ENCODE results near the gene ZDHHC1. TPM values are rescaled to one million over a fixed set of nuclear protein-coding genes. Genes with fewer than 3 reads are reported as not detected.

Gene ZDHHC1
- total RNA-seq, 2 experiments from 2014 or later: 0.36 to 0.40 TPM

DNA sequence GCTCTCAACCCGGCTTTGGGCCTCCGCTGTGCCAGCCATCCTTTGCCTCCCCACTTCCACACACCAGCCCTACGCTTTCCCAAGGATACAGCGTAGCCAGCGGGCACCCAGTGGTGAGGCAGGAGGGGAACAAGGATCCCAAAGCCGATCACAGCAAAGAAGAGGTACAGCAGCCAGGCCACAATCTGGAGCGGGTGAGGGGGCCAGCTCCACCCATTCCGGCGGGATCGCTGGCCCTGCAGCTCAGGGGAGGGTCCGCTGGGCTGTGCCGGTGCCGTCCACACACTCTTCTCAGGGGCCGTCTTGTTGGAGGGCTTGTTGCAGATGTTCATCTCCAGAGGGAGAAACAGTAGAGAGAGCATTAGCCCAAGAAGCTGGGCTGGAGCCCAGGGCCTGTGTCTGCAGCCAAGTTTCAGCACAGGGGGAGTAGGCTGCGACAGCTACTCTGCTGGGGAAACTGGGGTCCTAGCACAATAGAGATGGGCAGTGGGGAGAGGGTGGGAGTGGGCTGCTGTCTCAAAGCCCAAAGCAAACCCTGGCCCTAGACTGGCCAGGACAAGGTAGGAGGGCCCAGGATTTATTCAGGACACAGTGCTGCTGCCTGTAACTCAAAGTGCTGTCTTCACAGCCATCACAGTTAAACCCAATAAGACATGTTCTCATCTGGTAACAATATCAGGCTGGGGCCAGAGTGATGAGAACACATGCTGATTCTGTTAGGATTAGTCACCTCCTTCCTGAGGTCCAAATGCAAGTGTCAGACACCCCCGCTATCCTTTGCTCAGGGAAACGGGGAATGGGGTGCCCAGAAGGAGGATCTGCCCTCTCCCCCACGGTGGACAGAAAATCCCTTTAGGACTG, 9.9 kb downstream of the ZDHHC1 start:
- peaks cover 12% of the 10 kb centered on the region for H3K27me3 Mint-ChIP-seq
- peaks cover 2% of the 10 kb centered on the region for H3K4me1 Mint-ChIP-seq
- no peak for ATAC-seq (ENCODE audit: low read depth)
- no peaks in the 10 kb centered on the region for H3K9me3 Mint-ChIP-seq
- DNase-seq: no peak
- no peak overlapping the region for H3K27ac Mint-ChIP-seq
- no peaks in the 10 kb centered on the region for H3K36me3 Mint-ChIP-seq
- POLR2A ChIA-PET: no interaction called here
- H3K4me3 Mint-ChIP-seq: no peak overlapping the region

DNA sequence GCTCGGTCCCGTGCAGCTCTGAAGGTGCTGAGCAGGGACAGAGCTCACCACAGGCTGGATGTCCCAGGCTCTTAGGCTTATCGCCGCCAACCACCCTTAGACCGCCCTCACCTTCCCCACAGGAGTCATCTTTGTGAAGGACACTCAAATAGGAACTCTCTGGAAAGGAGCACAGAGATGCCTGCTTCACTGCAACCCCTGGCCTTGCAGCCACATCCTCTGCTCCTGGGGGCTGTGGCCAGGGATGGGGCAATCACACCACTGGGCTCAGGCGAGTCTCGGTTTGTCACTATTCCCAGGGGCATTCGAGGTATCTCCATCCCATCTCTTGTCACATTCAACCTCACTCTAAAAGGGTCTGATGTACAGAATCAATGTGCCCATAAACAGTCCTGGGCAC, 10.9 kb downstream of the ZDHHC1 start:
- Mint-ChIP-seq H3K27ac (no peak overlapping the region), H3K4me1 (peaks cover 2% of the 10 kb centered on the region), H3K9me3 (no peaks in the 10 kb centered on the region), H3K27me3 (peaks cover 11% of the 10 kb centered on the region), H3K36me3 (no peaks in the 10 kb centered on the region), H3K4me3 (no peak overlapping the region)
- DNase-seq (no peak), ATAC-seq (ENCODE audit: low read depth) (no peak)
- POLR2A ChIA-PET: no interaction called here

DNA sequence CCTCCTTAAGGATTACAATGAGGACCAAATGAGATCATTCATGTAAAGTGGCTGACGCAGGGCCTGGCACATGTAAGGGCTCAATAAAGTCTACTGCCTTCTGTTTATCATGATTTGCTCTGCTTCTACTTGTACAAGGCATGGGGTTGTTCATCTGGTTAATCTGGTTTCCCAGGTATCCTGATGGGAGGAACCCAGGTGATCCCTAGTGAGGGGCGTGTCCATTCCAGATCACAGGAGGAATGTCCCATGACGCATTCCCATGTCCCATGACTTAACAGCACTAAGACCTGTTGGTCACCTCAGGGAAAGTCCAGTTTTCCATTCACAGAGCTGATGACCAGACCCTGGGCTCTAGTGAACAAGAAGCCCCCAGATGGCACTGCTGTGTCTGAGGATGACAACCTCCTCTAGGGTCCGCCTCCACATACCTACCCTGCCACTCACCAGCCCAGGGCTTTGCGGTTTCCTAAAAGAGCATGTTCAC, 11.5 kb downstream of the ZDHHC1 start:
- DNase-seq (no peak), ATAC-seq (ENCODE audit: low read depth) (no peak)
- H3K27ac Mint-ChIP-seq: no peak overlapping the region
- POLR2A ChIA-PET: no interaction called here
- peaks cover 2% of the 10 kb centered on the region for H3K4me1 Mint-ChIP-seq
- no peaks in the 10 kb centered on the region for H3K36me3 Mint-ChIP-seq
- peaks cover 11% of the 10 kb centered on the region for H3K27me3 Mint-ChIP-seq
- no peaks in the 10 kb centered on the region for H3K9me3 Mint-ChIP-seq
- H3K4me3 Mint-ChIP-seq: no peak overlapping the region

DNA sequence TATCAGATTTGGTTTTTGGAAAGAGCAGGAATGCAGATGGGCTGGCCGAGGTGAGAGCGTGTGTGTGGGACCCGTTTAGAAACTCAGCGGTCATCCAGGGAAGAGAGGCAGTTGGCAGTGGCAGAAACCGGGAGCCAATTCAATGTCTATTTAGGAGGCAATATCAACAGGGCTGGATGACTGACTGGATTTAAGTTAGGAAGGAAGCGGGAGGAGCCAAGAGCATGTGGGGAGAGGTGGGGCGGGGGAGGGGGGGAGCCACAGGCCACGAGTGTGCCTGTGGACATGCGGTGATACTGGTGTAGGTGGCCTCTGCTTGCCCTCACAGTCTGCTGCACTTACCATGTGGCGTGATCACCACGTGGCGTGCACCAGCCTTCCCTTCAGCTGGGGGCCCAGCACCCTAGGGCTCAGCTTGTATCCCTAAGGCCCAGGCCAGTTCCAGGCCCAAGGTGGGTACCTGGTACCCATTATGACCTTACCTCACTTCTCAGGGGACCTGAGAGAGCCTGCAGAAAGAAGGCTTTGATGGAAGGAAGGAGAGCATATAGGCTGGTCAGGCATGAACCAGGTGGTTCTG, 12.2 kb downstream of the ZDHHC1 start:
- H3K9me3 Mint-ChIP-seq: no peaks in the 10 kb centered on the region
- no peak overlapping the region for H3K4me3 Mint-ChIP-seq
- H3K27me3 Mint-ChIP-seq: peaks cover 11% of the 10 kb centered on the region
- DNase-seq (no peak), ATAC-seq (ENCODE audit: low read depth) (no peak)
- H3K36me3 Mint-ChIP-seq: no peaks in the 10 kb centered on the region
- POLR2A ChIA-PET: no interaction called here
- H3K4me1 Mint-ChIP-seq: peaks cover 2% of the 10 kb centered on the region
- H3K27ac Mint-ChIP-seq: no peak overlapping the region

DNA sequence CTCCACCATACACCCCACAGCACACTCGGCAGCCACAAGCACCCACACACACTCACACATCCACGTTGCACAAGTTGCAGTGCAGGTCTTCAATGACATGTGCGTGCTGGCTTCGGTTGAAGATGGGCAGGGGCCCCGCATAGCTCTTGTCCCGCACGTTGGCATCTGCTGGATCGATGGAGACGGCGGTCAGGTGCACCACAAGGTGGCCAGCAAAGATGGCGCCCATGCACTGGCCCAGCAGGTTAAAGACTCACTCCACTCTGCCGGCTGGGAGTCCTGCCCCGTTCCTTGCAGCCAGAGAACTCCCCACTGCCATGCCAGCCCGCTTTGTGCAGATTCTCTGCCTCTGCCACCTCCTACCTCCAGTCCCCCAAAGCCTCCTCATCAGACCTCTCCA, 15.4 kb downstream of the ZDHHC1 start:
- POLR2A ChIA-PET: no interaction called here
- no peak for ATAC-seq (ENCODE audit: low read depth)
- H3K9me3 Mint-ChIP-seq: no peaks in the 10 kb centered on the region
- peaks cover 2% of the 10 kb centered on the region for H3K4me1 Mint-ChIP-seq
- no peaks in the 10 kb centered on the region for H3K36me3 Mint-ChIP-seq
- no peak overlapping the region for H3K27ac Mint-ChIP-seq
- peaks cover 13% of the 10 kb centered on the region for H3K27me3 Mint-ChIP-seq
- H3K4me3 Mint-ChIP-seq: no peak overlapping the region
- no peak for DNase-seq

DNA sequence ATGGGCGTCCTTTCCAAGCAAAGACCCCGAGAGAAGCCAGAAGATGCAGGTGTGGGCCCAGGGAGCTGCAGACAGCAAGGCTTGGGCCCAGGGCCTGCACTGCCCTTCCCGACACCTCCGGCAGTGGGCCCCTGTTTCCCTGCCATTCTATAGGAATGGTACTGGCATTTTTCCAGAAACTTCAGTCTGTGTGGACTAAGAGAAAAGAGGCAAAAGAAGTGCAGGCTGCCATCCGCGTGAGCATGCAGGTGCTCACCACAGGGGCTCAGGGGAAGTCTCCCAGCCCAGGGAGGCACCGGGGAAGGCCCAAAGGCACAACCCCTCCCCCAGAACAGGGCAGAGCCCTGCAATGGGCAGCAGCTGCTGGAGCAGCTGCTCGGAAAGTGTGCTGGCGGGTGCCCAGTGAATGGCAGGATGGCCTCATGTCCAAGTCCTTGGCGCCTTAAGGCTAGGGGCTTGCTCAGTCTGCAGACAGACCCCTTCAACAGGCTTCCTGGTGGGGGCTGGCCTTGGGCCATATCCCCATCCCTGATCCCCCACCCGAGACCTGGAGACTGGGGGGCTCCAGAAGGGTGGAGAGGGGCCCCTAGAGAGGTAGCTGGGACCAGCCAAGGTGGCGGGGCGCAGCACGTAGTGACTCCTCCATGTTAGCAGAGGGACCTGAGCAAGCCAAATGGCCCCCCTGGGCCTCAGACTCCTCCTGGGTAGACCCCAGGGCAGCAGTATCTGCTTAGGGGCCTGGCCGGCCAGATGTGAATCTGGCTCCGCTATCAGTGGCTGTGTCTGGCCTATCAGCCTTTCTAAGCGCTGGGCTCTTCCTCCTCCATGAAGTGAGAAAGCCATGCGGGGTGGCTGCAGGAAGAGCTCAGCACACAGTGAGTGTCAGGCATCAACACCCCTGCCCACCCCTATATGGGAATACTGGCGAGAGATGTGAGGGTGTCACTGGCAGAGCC, 16.2 kb downstream of the ZDHHC1 start:
- Mint-ChIP-seq H3K36me3 (no peaks in the 10 kb centered on the region), H3K4me1 (peaks cover 2% of the 10 kb centered on the region), H3K27ac (no peak overlapping the region), H3K27me3 (peaks cover 21% of the 10 kb centered on the region), H3K4me3 (no peak overlapping the region), H3K9me3 (no peaks in the 10 kb centered on the region)
- ATAC-seq (ENCODE audit: low read depth) (no peak), DNase-seq (no peak)
- POLR2A ChIA-PET: no interaction called here

DNA sequence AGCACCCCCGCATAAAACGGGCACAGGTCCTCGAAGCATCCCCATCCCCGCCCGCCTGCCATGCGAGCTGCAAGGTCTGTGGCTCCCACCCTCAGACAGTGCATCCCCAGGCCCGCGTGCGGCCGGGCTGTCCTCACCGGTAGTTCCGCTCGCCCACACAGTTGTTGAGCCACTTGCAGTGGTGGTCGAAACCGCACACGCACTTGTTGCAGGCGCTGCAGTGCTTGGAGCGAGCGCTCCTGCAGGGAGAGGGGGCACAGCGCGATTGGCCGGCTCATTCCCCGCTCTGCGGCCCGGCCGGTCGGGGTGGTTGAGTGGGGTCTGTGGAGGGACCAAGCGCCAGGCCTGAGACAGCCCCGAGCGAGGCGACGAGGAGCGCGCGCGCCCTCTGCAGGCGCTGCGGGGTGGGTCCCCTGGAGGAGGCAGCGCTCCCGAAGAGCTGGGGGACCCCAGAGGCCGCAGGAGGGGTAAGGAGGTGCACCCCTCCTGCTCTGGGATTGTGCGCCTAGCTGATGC, 17.0 kb downstream of the ZDHHC1 start:
- Mint-ChIP-seq H3K36me3 (no peaks in the 10 kb centered on the region), H3K9me3 (no peaks in the 10 kb centered on the region), H3K27ac (no peak overlapping the region), H3K4me1 (peaks cover 2% of the 10 kb centered on the region), H3K27me3 (peaks cover 25% of the 10 kb centered on the region), H3K4me3 (no peak overlapping the region)
- DNase-seq: peak; percentile 77
- POLR2A ChIA-PET: no interaction called here
- peak; percentile 80 for ATAC-seq (ENCODE audit: low read depth)

DNA sequence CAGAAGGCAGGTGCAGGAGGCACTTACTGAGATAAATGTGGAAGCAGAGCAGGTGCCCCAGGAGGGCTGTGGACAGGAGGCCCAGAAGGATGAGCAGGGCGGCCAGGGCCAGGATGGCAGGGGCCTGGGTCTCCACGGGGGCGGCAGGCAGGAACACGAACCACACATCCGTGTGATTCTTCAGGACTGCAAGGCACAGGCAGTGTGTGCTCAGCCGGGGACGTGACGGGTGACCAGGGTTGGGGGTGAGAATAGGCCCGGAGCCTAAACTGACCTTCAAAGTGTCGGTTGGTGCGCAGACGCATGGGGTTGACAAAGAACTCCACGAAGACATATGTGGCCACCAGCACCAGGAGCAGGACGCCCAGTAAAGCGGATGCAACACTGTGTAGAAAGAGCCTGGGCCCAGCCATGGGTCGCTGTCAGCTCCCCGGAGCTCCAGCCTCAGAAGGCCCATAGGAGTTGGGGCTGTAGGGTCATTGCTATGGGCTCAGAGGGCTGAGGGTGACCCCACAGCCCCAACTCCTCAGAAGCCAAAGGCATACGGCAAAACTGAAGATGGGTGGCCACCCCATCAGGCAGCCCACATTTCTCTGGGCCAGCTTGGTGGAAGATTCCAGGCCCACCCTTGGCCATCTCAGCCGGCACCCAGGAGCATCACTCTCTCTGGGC, 17.6 kb downstream of the ZDHHC1 start:
- no peak for ATAC-seq (ENCODE audit: low read depth)
- POLR2A ChIA-PET: no interaction called here
- Mint-ChIP-seq H3K27ac (no peak overlapping the region), H3K36me3 (no peaks in the 10 kb centered on the region), H3K4me1 (peaks cover 4% of the 10 kb centered on the region), H3K4me3 (no peak overlapping the region), H3K27me3 (peaks cover 31% of the 10 kb centered on the region), H3K9me3 (no peaks in the 10 kb centered on the region)
- DNase-seq: no peak

DNA sequence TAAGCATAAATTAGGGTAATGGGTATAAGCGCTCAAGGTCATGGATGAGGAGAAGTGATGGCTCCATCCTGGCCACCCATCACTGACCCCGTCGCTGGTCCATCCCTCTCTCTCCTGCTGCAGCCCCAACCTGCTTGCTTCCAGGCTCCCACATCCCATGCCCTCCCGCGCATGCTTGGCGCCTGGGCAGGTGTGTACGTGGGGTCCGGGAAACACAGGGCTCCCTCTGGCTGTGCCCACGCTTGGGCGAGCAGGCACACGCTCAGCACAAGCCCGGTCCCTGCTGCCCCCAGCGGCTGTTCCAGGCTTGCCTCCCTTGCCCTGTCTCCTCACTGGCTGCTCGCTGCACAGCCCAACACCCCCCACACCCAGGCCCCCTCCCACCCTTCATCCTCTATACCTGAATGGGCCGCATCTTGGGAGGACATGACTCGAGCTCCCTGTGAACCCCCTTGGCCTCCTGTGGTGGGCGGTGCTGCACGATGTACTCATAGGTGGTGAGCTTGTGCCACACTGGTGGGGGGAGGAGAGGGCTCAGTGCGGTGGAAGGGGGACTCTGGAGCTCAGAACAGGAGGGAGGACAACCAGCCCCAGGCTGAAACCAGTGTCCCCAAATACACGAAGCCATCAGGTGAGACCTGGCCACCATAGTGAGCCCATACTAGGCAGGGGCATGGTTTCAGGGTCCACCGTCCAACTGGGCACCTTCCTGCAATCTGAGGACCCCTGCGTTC, 18.3 kb downstream of the ZDHHC1 start:
- POLR2A ChIA-PET: no interaction called here
- no peak overlapping the region for H3K4me3 Mint-ChIP-seq

DNA sequence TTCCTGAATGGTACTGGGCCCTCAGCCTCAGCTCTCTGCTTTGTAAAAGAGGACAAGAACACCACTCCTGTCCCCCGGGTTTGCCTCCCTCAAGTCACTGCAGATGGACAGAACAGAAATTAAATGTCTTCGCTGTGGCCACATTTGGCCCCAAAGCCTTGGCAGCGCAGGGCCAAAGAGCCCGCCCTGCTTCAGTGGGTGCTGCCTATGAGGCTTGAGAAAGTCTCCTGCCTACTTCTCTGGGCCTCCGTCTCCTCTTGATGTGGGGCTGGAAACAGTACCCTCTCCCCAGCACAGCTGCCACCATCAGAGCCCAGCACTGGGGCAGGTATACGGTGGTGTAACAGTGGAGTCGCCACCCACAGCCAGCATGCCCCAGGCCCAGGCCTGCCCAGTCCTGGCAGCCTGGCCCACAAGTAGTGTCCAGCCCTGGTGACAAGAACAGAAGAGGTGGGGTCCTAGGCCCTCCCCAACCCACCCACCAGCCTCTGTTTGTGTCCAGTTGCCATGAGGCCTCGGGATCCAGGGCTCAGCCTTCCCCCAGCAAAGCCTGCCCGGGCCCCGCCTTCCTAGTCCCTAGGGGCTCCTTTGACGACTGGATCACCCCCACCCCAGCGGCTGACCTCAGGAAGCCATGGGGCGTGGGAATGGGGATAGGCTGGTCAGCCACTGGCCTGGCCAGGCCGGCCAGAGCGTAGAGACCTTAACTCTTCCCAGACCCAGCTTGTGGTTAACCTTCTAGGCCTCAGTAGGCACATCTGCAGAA, 19.1 kb downstream of the ZDHHC1 start:
- DNase-seq: no peak
- Mint-ChIP-seq H3K9me3 (no peaks in the 10 kb centered on the region), H3K4me3 (no peak overlapping the region), H3K27me3 (peaks cover 29% of the 10 kb centered on the region), H3K27ac (no peak overlapping the region), H3K4me1 (peaks cover 4% of the 10 kb centered on the region), H3K36me3 (no peaks in the 10 kb centered on the region)
- ATAC-seq (ENCODE audit: low read depth): no peak
- POLR2A ChIA-PET: no interaction called here

More for the DNA sequence above, 18.3 kb downstream of the ZDHHC1 start:
- no peak overlapping the region for H3K27ac Mint-ChIP-seq
- H3K36me3 Mint-ChIP-seq: no peaks in the 10 kb centered on the region
- H3K9me3 Mint-ChIP-seq: no peaks in the 10 kb centered on the region
- H3K4me1 Mint-ChIP-seq: peaks cover 4% of the 10 kb centered on the region
- ATAC-seq (ENCODE audit: low read depth) (no peak), DNase-seq (no peak)
- H3K27me3 Mint-ChIP-seq: peaks cover 30% of the 10 kb centered on the region

DNA sequence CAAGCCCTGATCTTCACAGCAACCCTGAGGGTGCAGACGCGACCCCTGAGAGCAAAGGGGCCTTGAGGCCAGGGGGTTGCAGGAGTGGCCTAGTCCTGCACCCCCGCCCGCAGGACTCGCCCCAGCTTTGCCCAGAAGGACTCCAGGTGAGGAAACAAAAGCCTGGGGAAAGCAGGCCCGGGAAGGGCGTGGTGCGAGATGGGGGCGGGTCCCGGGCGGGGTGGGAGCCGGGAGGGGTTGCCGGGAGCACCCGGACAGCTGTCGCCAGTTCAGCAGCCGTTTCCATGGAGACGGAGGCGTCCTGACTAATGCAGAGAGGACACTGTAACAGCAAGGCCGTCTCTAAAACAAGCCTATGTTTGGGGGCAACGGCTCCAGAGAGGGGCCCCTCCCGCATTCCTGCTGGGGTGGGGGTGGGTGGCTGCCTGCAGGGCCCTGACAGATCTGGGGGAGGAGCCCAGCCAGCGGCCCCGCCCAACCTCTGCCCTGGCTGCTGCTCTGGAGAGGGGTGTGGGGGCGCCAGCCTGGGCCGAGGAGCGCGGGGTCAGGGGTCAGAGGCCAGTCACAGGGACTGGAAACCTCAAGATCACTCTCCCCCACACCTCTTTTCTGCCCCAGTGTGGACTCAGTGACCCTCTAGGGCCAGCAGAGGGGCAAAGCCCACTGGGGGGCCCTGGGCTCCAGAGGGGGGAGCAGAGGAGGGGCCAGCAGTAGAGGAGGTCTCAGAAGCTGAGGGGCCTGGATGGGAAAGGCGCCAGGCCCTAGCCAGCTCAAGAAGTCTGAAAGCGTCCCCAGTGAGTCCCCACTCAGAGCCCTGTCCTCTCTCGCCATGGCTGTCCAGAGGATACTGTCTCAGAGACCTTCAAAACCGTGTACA, 19.9 kb downstream of the ZDHHC1 start:
- Mint-ChIP-seq H3K27ac (no peak overlapping the region), H3K9me3 (no peaks in the 10 kb centered on the region), H3K4me1 (peaks cover 4% of the 10 kb centered on the region), H3K27me3 (peaks cover 31% of the 10 kb centered on the region), H3K36me3 (no peaks in the 10 kb centered on the region), H3K4me3 (no peak overlapping the region)
- ATAC-seq (ENCODE audit: low read depth) (no peak), DNase-seq (no peak)
- POLR2A ChIA-PET: no interaction called here

Data from activated naive CD8-positive, alpha-beta T cell treated with anti-CD3 and anti-CD28 coated beads, Interleukin-2, amount 10 ng/mL, durations not matched to agents 7 days and 5 days (primary cell).